ENCODE measurements around the gene LAMC2. TPM values are rescaled to one million over a fixed set of nuclear protein-coding genes. Genes with fewer than 3 reads are reported as not detected.

Gene LAMC2
- total RNA-seq, 1 donor from 2014 or later, result 13.9 TPM

GRCh38 chr1:183255073-183255472 is 69.0 kb downstream of the LAMC2 start:
- no peaks in the 10 kb centered on the region for H3K9me3 ChIP-seq (ENCODE audit: insufficient read depth, low read depth, low read length)
- Mint-ChIP-seq H3K4me1 (ENCODE audit: low read depth, unreplicated experiment) (no peaks in the 10 kb centered on the region), H3K9me3 (ENCODE audit: unreplicated experiment) (peaks cover 8% of the 10 kb centered on the region), H3K27me3 (ENCODE audit: low read depth, unreplicated experiment) (no peaks in the 10 kb centered on the region), H3K36me3 (ENCODE audit: low read depth, unreplicated experiment) (no peaks in the 10 kb centered on the region), H3K27ac (ENCODE audit: unreplicated experiment) (no peak overlapping the region), H3K4me3 (ENCODE audit: unreplicated experiment) (no peak overlapping the region)
- TF ChIP-seq EZH2 (IDR thresholded peaks at IDR 0.05; ENCODE audit: insufficient read depth, low read length), result no peak
- TF ChIP-seq, protein P1, sequence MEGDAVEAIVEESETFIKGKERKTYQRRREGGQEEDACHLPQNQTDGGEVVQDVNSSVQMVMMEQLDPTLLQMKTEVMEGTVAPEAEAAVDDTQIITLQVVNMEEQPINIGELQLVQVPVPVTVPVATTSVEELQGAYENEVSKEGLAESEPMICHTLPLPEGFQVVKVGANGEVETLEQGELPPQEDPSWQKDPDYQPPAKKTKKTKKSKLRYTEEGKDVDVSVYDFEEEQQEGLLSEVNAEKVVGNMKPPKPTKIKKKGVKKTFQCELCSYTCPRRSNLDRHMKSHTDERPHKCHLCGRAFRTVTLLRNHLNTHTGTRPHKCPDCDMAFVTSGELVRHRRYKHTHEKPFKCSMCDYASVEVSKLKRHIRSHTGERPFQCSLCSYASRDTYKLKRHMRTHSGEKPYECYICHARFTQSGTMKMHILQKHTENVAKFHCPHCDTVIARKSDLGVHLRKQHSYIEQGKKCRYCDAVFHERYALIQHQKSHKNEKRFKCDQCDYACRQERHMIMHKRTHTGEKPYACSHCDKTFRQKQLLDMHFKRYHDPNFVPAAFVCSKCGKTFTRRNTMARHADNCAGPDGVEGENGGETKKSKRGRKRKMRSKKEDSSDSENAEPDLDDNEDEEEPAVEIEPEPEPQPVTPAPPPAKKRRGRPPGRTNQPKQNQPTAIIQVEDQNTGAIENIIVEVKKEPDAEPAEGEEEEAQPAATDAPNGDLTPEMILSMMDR (IDR thresholded peaks at IDR 0.05; ENCODE audit: insufficient read depth, low read depth, low read length), result no peak
- no peaks in the 10 kb centered on the region for H3K27me3 ChIP-seq (ENCODE audit: insufficient read depth, low read length)
- FAIRE-seq, result no peak
- H3K4me2 ChIP-seq (ENCODE audit: low read length), result no peak overlapping the region
- H3K9ac ChIP-seq (ENCODE audit: low read length), result no peak overlapping the region
- no peaks in the 10 kb centered on the region for H3K79me2 ChIP-seq (ENCODE audit: insufficient read depth, low read length)
- H3K27ac ChIP-seq (ENCODE audit: low read depth, low read length), result no peak overlapping the region
- no peaks in the 10 kb centered on the region for H3K4me1 ChIP-seq (ENCODE audit: insufficient read depth, low read length)
- no peak overlapping the region for H3K4me3 ChIP-seq (ENCODE audit: insufficient read depth, low read depth, low read length)
- no peak for DNase-seq (ENCODE audit: low read depth)
- H2AFZ ChIP-seq (ENCODE audit: low read depth, low read length), result no peak overlapping the region
- H4K20me1 ChIP-seq (ENCODE audit: insufficient read depth, low read length), result no peaks in the 10 kb centered on the region
- H3K36me3 ChIP-seq (ENCODE audit: insufficient read depth, low read length), result no peaks in the 10 kb centered on the region

GRCh38 chr1:183259924-183260323 is 73.9 kb downstream of the LAMC2 start:
- Histone ChIP-seq H4K20me1 (ENCODE audit: insufficient read depth, low read length) (no peaks in the 10 kb centered on the region), H3K4me2 (ENCODE audit: low read length) (no peak overlapping the region), H3K27me3 (ENCODE audit: insufficient read depth, low read length) (no peaks in the 10 kb centered on the region), H3K79me2 (ENCODE audit: insufficient read depth, low read length) (no peaks in the 10 kb centered on the region), H3K9ac (ENCODE audit: low read length) (no peak overlapping the region), H3K9me3 (ENCODE audit: insufficient read depth, low read depth, low read length) (no peaks in the 10 kb centered on the region), H3K36me3 (ENCODE audit: insufficient read depth, low read length) (no peaks in the 10 kb centered on the region), H3K4me3 (ENCODE audit: insufficient read depth, low read depth, low read length) (no peak overlapping the region), H3K4me1 (ENCODE audit: insufficient read depth, low read length) (no peaks in the 10 kb centered on the region), H2AFZ (ENCODE audit: low read depth, low read length) (no peak overlapping the region), H3K27ac (ENCODE audit: low read depth, low read length) (no peak overlapping the region)
- TF ChIP-seq EZH2 (IDR thresholded peaks at IDR 0.05; ENCODE audit: insufficient read depth, low read length), result no peak
- TF ChIP-seq, protein P1 (IDR thresholded peaks at IDR 0.05; ENCODE audit: insufficient read depth, low read depth, low read length), result no peak
- Mint-ChIP-seq H3K4me3 (ENCODE audit: unreplicated experiment) (no peak overlapping the region), H3K27me3 (ENCODE audit: low read depth, unreplicated experiment) (peaks cover 6% of the 10 kb centered on the region), H3K36me3 (ENCODE audit: low read depth, unreplicated experiment) (no peaks in the 10 kb centered on the region), H3K4me1 (ENCODE audit: low read depth, unreplicated experiment) (no peaks in the 10 kb centered on the region), H3K27ac (ENCODE audit: unreplicated experiment) (no peak overlapping the region), H3K9me3 (ENCODE audit: unreplicated experiment) (no peaks in the 10 kb centered on the region)
- FAIRE-seq, result no peak
- DNase-seq (ENCODE audit: low read depth), result no peak

DNA sequence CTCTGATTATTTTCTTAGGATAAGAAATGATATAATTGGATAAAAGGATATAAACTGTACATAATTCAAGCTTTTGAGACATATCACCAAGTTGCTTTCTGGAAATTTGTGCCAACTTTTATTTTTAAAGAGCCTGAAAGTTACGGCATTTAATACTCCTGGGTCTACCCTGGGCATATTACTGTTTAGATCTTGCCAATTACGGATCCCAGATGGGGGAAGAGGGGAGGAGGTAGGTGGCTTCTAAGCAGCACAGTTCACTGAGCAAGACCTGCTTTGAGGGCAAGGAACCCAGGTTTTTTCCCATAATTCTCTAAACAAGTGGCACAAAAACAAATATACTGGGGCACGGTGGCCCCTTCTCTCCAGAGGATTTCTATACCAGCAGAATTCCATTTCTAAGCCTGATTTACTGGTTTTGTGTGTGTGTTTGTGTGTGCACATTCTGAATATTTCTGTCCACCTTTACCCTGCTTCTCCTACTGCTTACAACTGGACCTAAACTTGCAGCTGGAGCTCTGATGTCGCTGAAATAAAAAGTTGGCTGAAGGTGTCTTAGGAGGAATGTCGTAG is 76.7 kb downstream of the LAMC2 start:
- Mint-ChIP-seq H3K27ac (ENCODE audit: unreplicated experiment) (no peak overlapping the region), H3K27me3 (ENCODE audit: low read depth, unreplicated experiment) (peaks cover 6% of the 10 kb centered on the region), H3K4me1 (ENCODE audit: low read depth, unreplicated experiment) (peaks cover 2% of the 10 kb centered on the region), H3K9me3 (ENCODE audit: unreplicated experiment) (no peaks in the 10 kb centered on the region), H3K4me3 (ENCODE audit: unreplicated experiment) (no peak overlapping the region), H3K36me3 (ENCODE audit: low read depth, unreplicated experiment) (no peaks in the 10 kb centered on the region)
- TF ChIP-seq, protein P1 (IDR thresholded peaks at IDR 0.05; ENCODE audit: insufficient read depth, low read depth, low read length), result no peak
- no peak for TF ChIP-seq EZH2 (IDR thresholded peaks at IDR 0.05; ENCODE audit: insufficient read depth, low read length)
- no peaks in the 10 kb centered on the region for H3K27me3 ChIP-seq (ENCODE audit: insufficient read depth, low read length)
- peaks cover 4% of the 10 kb centered on the region for H3K4me1 ChIP-seq (ENCODE audit: insufficient read depth, low read length)
- no peaks in the 10 kb centered on the region for H3K9me3 ChIP-seq (ENCODE audit: insufficient read depth, low read depth, low read length)
- no peak for FAIRE-seq
- H3K79me2 ChIP-seq (ENCODE audit: insufficient read depth, low read length), result no peaks in the 10 kb centered on the region
- no peak overlapping the region for H2AFZ ChIP-seq (ENCODE audit: low read depth, low read length)
- H3K4me3 ChIP-seq (ENCODE audit: insufficient read depth, low read depth, low read length), result no peak overlapping the region
- no peaks in the 10 kb centered on the region for H4K20me1 ChIP-seq (ENCODE audit: insufficient read depth, low read length)
- no peak overlapping the region for H3K27ac ChIP-seq (ENCODE audit: low read depth, low read length)
- H3K36me3 ChIP-seq (ENCODE audit: insufficient read depth, low read length), result no peaks in the 10 kb centered on the region
- DNase-seq (ENCODE audit: low read depth), result no peak
- no peak overlapping the region for H3K9ac ChIP-seq (ENCODE audit: low read length)
- H3K4me2 ChIP-seq (ENCODE audit: low read length), result no peak overlapping the region
